PC-3 (cell line): Measurements from ENCODE around the gene CYP2S1. TPM values are rescaled to one million over a fixed set of nuclear protein-coding genes. Genes with fewer than 3 reads are reported as not detected.

Experiments used
- ATAC-seq: fragments of 200-7000 bp; cut with Tn5 transposase; 2 replicates; pipeline ENCODE4 v1.9.1; 2020; ENCODE audit warnings: mild to moderate bottlenecking, moderate library complexity
- BruUV-seq: library from RNA; stranded (reverse); fragments of 400-500 nt; replicated peaks from 2 replicates; lab custom pipeline; 2021; lab: Mats Ljungman, UMichigan
- CTCF ChIA-PET: fragments of 300-600 bp; sonication (Branson Sonifier 250); formaldehyde crosslinking; loops from one replicate; lab custom pipeline; 2022; ENCODE audit warnings: antibody characterized with exemption; lab: Charles Lee
- POLR2A ChIA-PET: fragments of 300-600 bp; sonication (Branson Sonifier 250); formaldehyde crosslinking; loops from one replicate; lab custom pipeline; 2022; ENCODE audit warnings: antibody characterized with exemption; ENCODE audit not compliant: unreplicated experiment; lab: Charles Lee
- DNase-seq: peaks from one replicate; pipeline ENCODE4 v3.0.0-alpha.2; 2015
- H2AFZ ChIP-seq: fragments of 300-600 bp; sonication (generic); 2 replicates; pipeline ENCODE4 v1.6.0; 2016; ENCODE audit warnings: antibody characterized with exemption, low read length
- H3F3A ChIP-seq: fragments of 300-600 bp; sonication (generic); one replicate; pipeline ENCODE4 v1.6.0; 2017; ENCODE audit warnings: antibody characterized with exemption, low read length, control low read depth, mild to moderate bottlenecking; ENCODE audit not compliant: unreplicated experiment
- H3K27ac ChIP-seq: fragments of 300-600 bp; sonication (generic); 2 replicates; pipeline ENCODE4 v1.5.1; 2016; ENCODE audit warnings: mild to moderate bottlenecking, low read length
- H3K27me3 ChIP-seq: fragments of 300-600 bp; sonication (generic); 2 replicates; pipeline ENCODE4 v1.6.1; 2016; ENCODE audit warnings: low read length, mixed read lengths
- H3K36me3 ChIP-seq: fragments of 300-600 bp; sonication (generic); 2 replicates; pipeline ENCODE4 v1.6.1; 2016; ENCODE audit warnings: low read depth, mixed run types, low read length, mixed read lengths
- H3K4me1 ChIP-seq: fragments of 300-600 bp; sonication (generic); 2 replicates; pipeline ENCODE4 v1.5.1; 2016; ENCODE audit warnings: low read length; ENCODE audit not compliant: insufficient read depth
- H3K4me2 ChIP-seq: fragments of 300-600 bp; sonication (generic); 2 replicates; pipeline ENCODE4 v1.6.0; 2016; ENCODE audit warnings: low read length
- H3K4me3 ChIP-seq: fragments of 300-600 bp; sonication (generic); 2 replicates; pipeline ENCODE4 v1.5.1; 2016; ENCODE audit warnings: mild to moderate bottlenecking, low read length, mixed read lengths
- H3K79me2 ChIP-seq: fragments of 300-600 bp; sonication (generic); 2 replicates; pipeline ENCODE4 v1.6.1; 2017; ENCODE audit warnings: low read length, mixed read lengths
- H3K9ac ChIP-seq: fragments of 300-600 bp; sonication (generic); 2 replicates; pipeline ENCODE4 v1.6.0; 2016; ENCODE audit warnings: mild to moderate bottlenecking, low read length
- H3K9me2 ChIP-seq: fragments of 300-600 bp; sonication (generic); replicated peaks from 2 replicates; pipeline ENCODE4 v1.6.1; 2016; ENCODE audit warnings: mixed run types, low read length, mixed read lengths
- H3K9me3 ChIP-seq: fragments of 300-600 bp; sonication (generic); 2 replicates; pipeline ENCODE4 v1.6.1; 2016; ENCODE audit warnings: low read length, mixed read lengths
- H4K20me1 ChIP-seq: fragments of 300-600 bp; sonication (generic); 2 replicates; pipeline ENCODE4 v1.6.1; 2016; ENCODE audit warnings: low read length, mixed read lengths
- CTCF ChIP-seq: fragments of 300-600 bp; sonication (generic); conservative IDR thresholded peaks from 2 replicates; pipeline ENCODE4 v1.5.1; 2017; ENCODE audit warnings: antibody characterized with exemption, low read depth, mild to moderate bottlenecking, low read length
- EZH2 ChIP-seq: fragments of 300-600 bp; sonication (generic); IDR thresholded peaks from one replicate; pipeline ENCODE4 v1.6.1; 2017; ENCODE audit warnings: antibody characterized with exemption, mild to moderate bottlenecking, low read length; ENCODE audit not compliant: unreplicated experiment
- EZH2phosphoT487 ChIP-seq: fragments of 300-600 bp; sonication (generic); IDR thresholded peaks from 2 replicates; pipeline ENCODE4 v1.6.1; 2018; ENCODE audit warnings: mild to moderate bottlenecking, antibody characterized with exemption, low read length, borderline replicate concordance
- intact Hi-C: fragments of 100-400 bp; cut with micrococcal nuclease; formaldehyde crosslinking; loops from 2 replicates; pipeline ENCODE4 v1.9.0; 2023
- total RNA-seq: library from RNA; depleted of rRNA; stranded (reverse); fragments of >200 nt; gene quantifications from 2 replicates; pipeline ENCODE4 v1.2.3, GENCODE V29; 2014

Gene CYP2S1
- total RNA-seq, 1 experiment from 2014 or later, result 10.3 TPM

DNA sequence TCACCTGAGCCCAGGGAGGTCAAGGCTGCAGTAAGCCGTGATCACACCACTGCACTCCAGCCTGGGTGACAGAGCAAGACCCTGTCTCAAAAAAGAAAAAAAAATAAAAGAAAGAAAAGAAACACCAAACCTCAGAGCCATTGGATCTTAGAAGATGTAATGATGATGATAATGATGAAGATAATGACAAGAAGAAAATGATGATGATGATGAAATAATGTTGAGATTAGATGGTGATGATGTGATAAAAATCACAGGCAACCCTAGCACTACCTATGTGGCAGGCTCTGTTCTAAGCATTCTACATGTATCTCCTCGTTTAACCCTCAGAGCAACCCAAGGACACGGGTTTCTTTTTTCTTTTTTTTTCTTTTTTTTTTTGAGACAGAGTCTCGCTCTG is 51.1 kb downstream of the CYP2S1 start:
- Histone ChIP-seq H3K9ac (no peak overlapping the region), H2AFZ (no peak overlapping the region), H3K4me1 (no peaks in the 10 kb centered on the region), H3K4me2 (no peak overlapping the region), H3K4me3 (no peak overlapping the region), H3K9me2 (no peaks in the 10 kb centered on the region), H3K36me3 (peaks cover 17% of the 10 kb centered on the region), H3K27ac (no peak overlapping the region), H4K20me1 (no peaks in the 10 kb centered on the region), H3K79me2 (no peaks in the 10 kb centered on the region), H3F3A (no peaks in the 10 kb centered on the region), H3K9me3 (no peaks in the 10 kb centered on the region), H3K27me3 (no peaks in the 10 kb centered on the region)
- ChIA-PET POLR2A (interaction anchor here (0.6 kb wide), 1 partner anchor 40 kb away, joined by 3 read pairs; no protein-coding TSS in a partner anchor), CTCF (no interaction called here)
- DNase-seq, result no peak
- intact Hi-C loops, result no loop called here
- BruUV-seq, result no TSS peak
- no peak for ATAC-seq
- TF ChIP-seq EZH2phosphoT487 (no peak), EZH2 (no peak), CTCF (no peak)

DNA sequence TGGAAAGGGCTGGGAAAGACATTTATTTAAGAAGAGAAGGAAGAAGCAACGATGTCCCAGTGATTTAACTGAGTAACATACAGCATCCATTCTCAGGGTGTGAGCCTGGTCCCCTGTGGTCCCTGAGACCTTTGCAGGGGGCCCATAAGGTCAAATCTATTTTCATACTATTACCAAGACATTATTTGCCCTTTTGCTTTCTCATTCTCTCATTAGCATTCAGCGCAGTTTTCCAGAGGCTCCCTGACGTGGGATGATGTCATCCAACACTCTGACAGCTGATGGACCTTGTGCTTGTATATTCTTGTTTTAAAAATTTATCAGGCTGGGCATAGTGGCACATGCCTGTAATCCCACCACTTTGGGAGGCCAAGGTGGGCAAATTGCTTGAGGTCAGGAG is 52.8 kb downstream of the CYP2S1 start:
- no peak overlapping the region for H3K9ac ChIP-seq
- no peak overlapping the region for H3K27ac ChIP-seq
- H4K20me1 ChIP-seq, result no peaks in the 10 kb centered on the region
- no peaks in the 10 kb centered on the region for H3K9me3 ChIP-seq
- ATAC-seq, result no peak
- H3K4me3 ChIP-seq, result no peak overlapping the region
- no peaks in the 10 kb centered on the region for H3K9me2 ChIP-seq
- BruUV-seq, result no TSS peak
- no peak overlapping the region for H2AFZ ChIP-seq
- intact Hi-C loops, result no loop called here
- H3K4me2 ChIP-seq, result no peak overlapping the region
- DNase-seq, result no peak
- H3F3A ChIP-seq, result no peaks in the 10 kb centered on the region
- ChIA-PET CTCF (no interaction called here), POLR2A (no interaction called here)
- H3K27me3 ChIP-seq, result no peaks in the 10 kb centered on the region
- no peaks in the 10 kb centered on the region for H3K79me2 ChIP-seq
- no peak for TF ChIP-seq EZH2phosphoT487
- TF ChIP-seq CTCF, result no peak
- no peak for TF ChIP-seq EZH2
- peaks cover 20% of the 10 kb centered on the region for H3K36me3 ChIP-seq
- no peaks in the 10 kb centered on the region for H3K4me1 ChIP-seq

- Histone ChIP-seq H2AFZ (no peak overlapping the region), H3K4me3 (no peak overlapping the region), H3K4me1 (no peaks in the 10 kb centered on the region), H3F3A (no peaks in the 10 kb centered on the region), H3K36me3 (peaks cover 16% of the 10 kb centered on the region), H4K20me1 (no peaks in the 10 kb centered on the region), H3K27me3 (no peaks in the 10 kb centered on the region), H3K9ac (no peak overlapping the region), H3K79me2 (no peaks in the 10 kb centered on the region), H3K4me2 (no peak overlapping the region), H3K9me3 (no peaks in the 10 kb centered on the region), H3K9me2 (no peaks in the 10 kb centered on the region), H3K27ac (no peak overlapping the region)
- CTCF ChIA-PET, result no interaction called here
- DNase-seq (no peak), ATAC-seq (no peak)
- no TSS peak for BruUV-seq
- intact Hi-C loops, result no loop called here
- TF ChIP-seq EZH2phosphoT487 (no peak), CTCF (no peak), EZH2 (no peak)
- POLR2A ChIA-PET, result no interaction called here
Observed at GRCh38 chr19:41248895-41249294, 55.9 kb downstream of the CYP2S1 start.
